GM12864 (cell line): ENCODE data around the gene BCL11A.
A peak's percentile ranks its signal among the peaks of the same experiment; 100 is the strongest.

Source experiments
- DNase-seq: peaks from one replicate; pipeline ENCODE4 v3.0.0-alpha.2; 2011; ENCODE audit warnings: low read depth
- H3K4me3 ChIP-seq: 2 replicates; pipeline ENCODE4 v1.5.1; 2011; ENCODE audit warnings: mild to moderate bottlenecking, low read depth, low read length, control low read depth
- CTCF ChIP-seq: IDR thresholded peaks from 2 replicates; pipeline ENCODE4 v1.5.1; 2011; ENCODE audit warnings: low read depth, mild to moderate bottlenecking, moderate library complexity, low read length, control low read depth, inconsistent platforms; ENCODE audit errors: missing control alignments

The BCL11A gene

GRCh38 chr2:60516383-60516811 is 37.1 kb downstream of the BCL11A start:
- no peak for TF ChIP-seq CTCF
- H3K4me3 ChIP-seq, result no peak overlapping the region
- no peak for DNase-seq

GRCh38 chr2:60515721-60516226 is 37.7 kb downstream of the BCL11A start:
- H3K4me3 ChIP-seq, result no peak overlapping the region
- DNase-seq, result peak; percentile 83
- peak; percentile 27 for TF ChIP-seq CTCF

- no peak for TF ChIP-seq CTCF
- DNase-seq, result no peak
- no peak overlapping the region for H3K4me3 ChIP-seq
Observed at GRCh38 chr2:60513996-60514395, 39.5 kb downstream of the BCL11A start.

GRCh38 chr2:60513191-60513590 is 40.3 kb downstream of the BCL11A start:
- no peak overlapping the region for H3K4me3 ChIP-seq
- no peak for DNase-seq
- no peak for TF ChIP-seq CTCF

- no peak for DNase-seq
- no peak for TF ChIP-seq CTCF
- no peak overlapping the region for H3K4me3 ChIP-seq
Observed at GRCh38 chr2:60512641-60513040, 40.8 kb downstream of the BCL11A start.

- no peak for TF ChIP-seq CTCF
- no peak for DNase-seq
- no peak overlapping the region for H3K4me3 ChIP-seq
Observed at GRCh38 chr2:60512062-60512622, 41.3 kb downstream of the BCL11A start.

GRCh38 chr2:60510713-60511112 is 42.7 kb downstream of the BCL11A start:
- H3K4me3 ChIP-seq, result no peak overlapping the region
- no peak for DNase-seq
- TF ChIP-seq CTCF, result no peak
